Body of pancreas (tissue), 4 donors: ENCODE results near the gene RFC5. TPM values are rescaled to one million over a fixed set of nuclear protein-coding genes. Genes with fewer than 3 reads are reported as not detected.

ENCODE experiments used
- ATAC-seq: fragments of 150-250 bp; one replicate; pipeline ENCODE4 v1.9.1; 2016
- DNase-seq, 4 donors: peaks; one replicate each; pipeline ENCODE4 v3.0.0-alpha.2; 2019
- H3K27ac ChIP-seq, 4 donors: fragments of 200-600 bp; sonication (generic); 1 replicate in 3 of 4; 2 replicates in 1 of 4; pipeline versions ENCODE4 v1.5.1 to v1.6.1; 2016 to 2019; ENCODE audit warnings: mild to moderate bottlenecking in 1 of 4, mixed read lengths in 1 of 4, moderate library complexity in 1 of 4
- H3K27me3 ChIP-seq, 2 donors: fragments of 200-600 bp; sonication (generic); one replicate each; pipeline ENCODE4 v1.6.0; 2016; ENCODE audit warnings: mild to moderate bottlenecking in 1 of 2
- H3K36me3 ChIP-seq, 2 donors: fragments of 200-600 bp; sonication (generic); replicated peaks in 1 of 2; 2 replicates each; pipeline ENCODE4 v1.5.1; 2016; ENCODE audit warnings: low read depth in 2 of 2; ENCODE audit not compliant: insufficient read depth in 1 of 2
- H3K4me1 ChIP-seq: fragments of 200-600 bp; sonication (generic); one replicate; pipeline ENCODE4 v1.6.0; 2016
- H3K4me3 ChIP-seq, 2 donors: fragments of 200-600 bp; sonication (generic); 1 replicate in 1 of 2; 2 replicates in 1 of 2; pipeline ENCODE4 v1.5.1; 2016 to 2019
- H3K9me3 ChIP-seq, 3 donors: fragments of 200-600 bp; sonication (generic); 1 replicate in 2 of 3; 2 replicates in 1 of 3; pipeline ENCODE4 v1.5.1; 2016
- POLR2A ChIP-seq, 3 donors: fragments of 450-650 bp; IDR thresholded peaks; one replicate each; pipeline ENCODE4 v1.6.1; 2016; ENCODE audit warnings: antibody characterized with exemption in 3 of 3, mild to moderate bottlenecking in 2 of 3
- WGBS, 2 donors: methylation state at CpG; one replicate each; pipeline ENCODE4 v1.1.5; 2017; 5-methylcytosine and 5-hydroxymethylcytosine counted together
- intact Hi-C: fragments of 100-400 bp; cut with DNase I; formaldehyde crosslinking; loops from one replicate; pipeline ENCODE4 v1.15.1; 2023
- total RNA-seq, 2 donors: library from RNA; depleted of rRNA; stranded (reverse); fragments of >200 nt; gene quantifications; one replicate each; pipeline ENCODE4 v1.1.0, GENCODE V29; 2016
- TF ChIP-seq, protein P1 (sequence below), 7 experiments: fragments of 450-650 bp in 4 of 7; fragments of 200-600 bp in 3 of 7; sonication (generic) in 3 of 7; IDR thresholded peaks; one replicate each; pipeline ENCODE4 v1.5.1; 2016 to 2019; ENCODE audit warnings: antibody characterized with exemption in 7 of 7

RFC5 gene
- total RNA-seq, 2 donors from 2014 or later, result 4.6 to 6.2 TPM

DNA sequence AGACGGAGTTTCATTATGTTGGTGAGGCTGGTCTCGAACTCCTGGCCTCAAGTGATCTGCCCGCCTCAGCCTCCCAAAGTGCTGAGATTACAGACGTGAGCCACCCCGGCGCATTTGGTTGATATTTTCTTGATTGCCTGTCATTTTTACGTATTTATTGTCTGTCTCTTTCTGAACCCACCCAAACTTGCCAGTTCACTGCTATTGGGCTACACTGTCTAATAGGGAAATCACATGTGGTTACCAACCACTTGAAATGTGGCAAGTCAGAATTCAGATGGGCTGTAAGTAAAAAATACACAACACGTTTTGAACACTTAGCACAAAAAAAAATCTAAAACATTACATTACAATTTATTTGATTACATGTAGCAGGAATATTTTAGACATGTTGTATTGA is 42.4 kb downstream of the RFC5 start:
- peak overlapping the region in 3 of 4 donors; percentile 90 to 95 (median 95) for H3K27ac ChIP-seq
- DNase-seq, result no peak
- ATAC-seq, result no peak
- peaks cover 63% of the 10 kb centered on the region for H3K4me1 ChIP-seq
- H3K27me3 ChIP-seq, result no peaks in the 10 kb centered on the region
- WGBS, 2 donors, result 84 to 86% methylated on average over 8 of the region's 8 CpGs
- no peaks in the 10 kb centered on the region for H3K9me3 ChIP-seq
- intact Hi-C loops, result no loop called here
- TF ChIP-seq, protein P1, sequence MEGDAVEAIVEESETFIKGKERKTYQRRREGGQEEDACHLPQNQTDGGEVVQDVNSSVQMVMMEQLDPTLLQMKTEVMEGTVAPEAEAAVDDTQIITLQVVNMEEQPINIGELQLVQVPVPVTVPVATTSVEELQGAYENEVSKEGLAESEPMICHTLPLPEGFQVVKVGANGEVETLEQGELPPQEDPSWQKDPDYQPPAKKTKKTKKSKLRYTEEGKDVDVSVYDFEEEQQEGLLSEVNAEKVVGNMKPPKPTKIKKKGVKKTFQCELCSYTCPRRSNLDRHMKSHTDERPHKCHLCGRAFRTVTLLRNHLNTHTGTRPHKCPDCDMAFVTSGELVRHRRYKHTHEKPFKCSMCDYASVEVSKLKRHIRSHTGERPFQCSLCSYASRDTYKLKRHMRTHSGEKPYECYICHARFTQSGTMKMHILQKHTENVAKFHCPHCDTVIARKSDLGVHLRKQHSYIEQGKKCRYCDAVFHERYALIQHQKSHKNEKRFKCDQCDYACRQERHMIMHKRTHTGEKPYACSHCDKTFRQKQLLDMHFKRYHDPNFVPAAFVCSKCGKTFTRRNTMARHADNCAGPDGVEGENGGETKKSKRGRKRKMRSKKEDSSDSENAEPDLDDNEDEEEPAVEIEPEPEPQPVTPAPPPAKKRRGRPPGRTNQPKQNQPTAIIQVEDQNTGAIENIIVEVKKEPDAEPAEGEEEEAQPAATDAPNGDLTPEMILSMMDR (IDR thresholded peaks at IDR 0.05), result no peak
- TF ChIP-seq POLR2A (IDR thresholded peaks at IDR 0.05), result no peak
- no peak overlapping the region for H3K4me3 ChIP-seq
- no peaks in the 10 kb centered on the region for H3K36me3 ChIP-seq

DNA sequence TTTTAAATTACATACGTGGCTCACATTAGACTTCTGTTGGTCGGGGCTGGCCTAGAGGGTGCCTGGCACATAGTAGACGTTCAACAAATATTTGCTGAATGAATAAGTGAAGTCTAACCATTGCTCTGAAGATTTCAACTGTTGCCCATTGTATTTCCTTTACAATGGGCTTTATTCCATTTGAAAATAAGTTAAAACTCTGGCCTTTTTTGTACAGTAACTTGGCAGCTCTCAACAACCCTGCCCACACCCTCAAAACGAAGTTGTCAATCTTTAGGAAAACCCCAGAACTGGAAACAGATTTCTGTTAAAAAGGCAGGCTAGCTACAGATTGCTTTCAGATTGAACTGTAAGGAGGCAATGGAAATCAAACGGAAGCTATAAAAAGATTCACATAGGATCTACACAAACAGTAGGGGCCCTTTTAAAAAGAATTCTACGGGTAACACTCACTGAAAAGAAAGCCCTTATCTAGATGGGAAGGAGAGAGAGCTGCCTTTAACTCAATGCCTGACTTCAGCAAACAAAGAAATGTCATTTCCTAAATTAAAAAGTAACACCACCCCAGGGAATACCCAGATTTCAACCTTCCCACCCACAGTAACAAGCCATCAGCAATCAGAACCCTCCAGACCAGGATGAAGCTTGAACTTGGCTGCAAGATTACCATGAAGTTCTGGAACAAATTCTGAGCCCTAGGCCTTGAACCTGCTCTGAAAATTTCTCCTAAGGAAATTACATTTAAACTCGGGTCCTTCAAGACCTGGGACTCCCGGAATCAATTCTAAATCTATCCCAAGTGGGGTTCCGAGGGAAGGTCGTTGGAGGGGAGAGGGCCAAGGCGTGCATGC is 43.1 kb downstream of the RFC5 start:
- Histone ChIP-seq H3K27ac (peak overlapping the region; percentile 90 to 97 (median 95)), H3K4me1 (peaks cover 66% of the 10 kb centered on the region), H3K27me3 (no peaks in the 10 kb centered on the region), H3K4me3 (peak overlapping the region in 1 of 2 donors; percentile 35), H3K36me3 (no peaks in the 10 kb centered on the region), H3K9me3 (no peaks in the 10 kb centered on the region)
- intact Hi-C loops, result no loop called here
- TF ChIP-seq, protein P1 (IDR thresholded peaks at IDR 0.05), result no peak
- no peak for TF ChIP-seq POLR2A (IDR thresholded peaks at IDR 0.05)
- 2 to 11% methylated on average over 11 of the region's 11 CpGs for WGBS, 2 donors
- no peak for DNase-seq
- no peak for ATAC-seq

DNA sequence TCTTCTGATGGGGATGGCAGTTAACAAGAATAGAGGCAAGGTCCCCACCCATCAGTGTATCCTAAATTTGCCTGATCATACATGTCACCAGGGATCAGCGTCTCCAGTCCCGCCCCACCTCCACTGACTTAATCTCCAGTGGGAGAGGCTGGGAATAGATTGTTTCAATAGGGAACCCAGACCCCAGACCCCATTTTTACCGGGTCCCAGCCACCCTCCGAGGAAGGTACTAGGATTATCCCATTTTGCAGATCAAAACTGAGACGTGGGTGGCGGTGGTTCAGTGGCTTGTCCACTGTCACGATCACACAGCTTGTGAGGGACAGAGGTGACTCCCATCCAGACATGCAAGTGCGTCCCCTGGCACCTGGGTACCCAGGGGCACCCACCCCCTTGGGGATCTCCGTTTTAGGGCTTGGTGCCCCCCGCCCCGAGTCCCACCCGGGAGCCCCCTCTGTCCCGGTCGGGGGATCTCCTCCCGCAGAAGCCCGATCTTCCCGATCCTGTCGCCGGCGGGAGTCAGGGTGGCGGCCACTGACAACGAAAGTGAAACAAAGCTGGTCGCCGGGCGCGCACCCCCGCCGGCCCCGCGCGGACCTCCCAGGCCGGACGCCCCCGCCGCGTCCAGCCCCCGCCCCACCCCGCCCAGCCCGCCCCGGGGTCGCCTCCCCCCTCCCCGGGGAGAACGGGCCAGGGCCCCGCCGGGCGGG is 44.0 kb downstream of the RFC5 start:
- TF ChIP-seq, protein P1 (IDR thresholded peaks at IDR 0.05), result no peak
- TF ChIP-seq POLR2A (IDR thresholded peaks at IDR 0.05), result peak in 2 of 3 donors; percentile 10 to 18
- Histone ChIP-seq H3K9me3 (no peaks in the 10 kb centered on the region), H3K4me1 (peaks cover 70% of the 10 kb centered on the region), H3K27me3 (no peaks in the 10 kb centered on the region), H3K36me3 (no peaks in the 10 kb centered on the region), H3K4me3 (peak overlapping the region; percentile 27 to 35), H3K27ac (peak overlapping the region; percentile 90 to 97 (median 95))
- peak; percentile 52 for ATAC-seq
- intact Hi-C loops, result no loop called here
- 0% methylated on average over 2 to 31 of the region's 46 CpGs for WGBS, 2 donors
- DNase-seq, result peak; percentile 51 to 64 (median 59)

DNA sequence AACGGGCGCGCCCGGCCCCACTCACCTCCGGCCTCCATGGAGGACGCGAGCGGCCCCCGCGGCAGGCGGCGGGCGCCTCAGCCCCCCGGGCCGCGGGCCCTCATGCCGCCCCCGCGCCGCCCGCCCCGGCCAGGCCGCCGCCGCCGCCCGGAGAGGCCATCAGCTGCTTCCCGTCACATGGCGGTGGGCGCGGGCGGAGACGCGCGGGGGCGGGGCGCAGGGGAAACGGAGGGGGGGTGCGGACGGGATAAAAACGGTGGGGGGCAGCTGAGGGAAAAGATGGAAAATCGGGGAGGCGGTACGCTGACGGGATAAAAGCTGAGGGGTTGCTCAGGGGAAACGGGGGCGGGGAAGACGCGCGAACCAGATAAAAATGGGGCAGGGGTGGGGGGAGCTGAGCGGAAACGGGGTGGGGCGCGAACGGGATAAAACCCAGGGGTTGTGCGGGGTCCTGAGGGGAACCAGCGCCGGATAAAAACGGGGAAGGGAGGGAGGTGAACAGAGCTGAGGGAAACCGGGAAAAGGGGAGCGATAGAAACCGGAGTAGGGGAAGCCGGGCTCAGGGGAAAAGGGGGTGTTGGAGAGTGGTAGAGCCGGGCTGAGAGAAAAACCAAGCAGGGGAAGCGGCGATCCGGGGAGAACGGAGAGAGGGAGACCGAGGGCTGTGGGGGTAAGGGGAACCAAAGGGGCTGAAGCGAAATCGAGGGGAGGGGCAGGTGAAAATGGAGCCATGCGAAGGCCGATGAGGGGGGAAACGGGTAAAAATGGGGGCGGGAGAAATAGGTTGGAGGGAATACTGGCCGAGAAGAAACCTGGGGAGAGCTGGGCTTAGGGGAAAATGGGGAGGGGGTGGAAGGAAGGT is 44.7 kb downstream of the RFC5 start, which contains the start of gene WSB2:
TSS of gene WSB2 (minus strand) at position 169 of the 862 bp plus-strand sequence. CDS start at position 38, 131 bp downstream.
- peak in 2 of 3 donors; percentile 50 to 68 for TF ChIP-seq POLR2A (IDR thresholded peaks at IDR 0.05)
- TF ChIP-seq, protein P1 (IDR thresholded peaks at IDR 0.05), result no peak
- peaks cover 62% of the 10 kb centered on the region for H3K4me1 ChIP-seq

More for the DNA sequence above, 44.7 kb downstream of the RFC5 start, which contains the start of gene WSB2:
- H3K9me3 ChIP-seq, result no peaks in the 10 kb centered on the region
- intact Hi-C loops, result no loop called here
- H3K27ac ChIP-seq, result peak within 1 kb of the TSS; percentile 90 to 97 (median 95)
- no peaks in the 10 kb centered on the region for H3K36me3 ChIP-seq
- DNase-seq, result peak; percentile 63 to 74 (median 67)
- peak within 1 kb of the TSS; percentile 35 to 80 for H3K4me3 ChIP-seq
- no peaks in the 10 kb centered on the region for H3K27me3 ChIP-seq
- 1 to 2% methylated on average over 38 to 64 of the region's 76 CpGs for WGBS, 2 donors
- peak; percentile 54 for ATAC-seq
